Testis (tissue), 2 donors: ENCODE measurements around the gene HMCN1.

ENCODE experiments used
- POLR2A ChIP-seq: fragments of 450-650 bp; IDR thresholded peaks from one replicate; pipeline ENCODE4 v1.6.1; 2017; ENCODE audit warnings: antibody characterized with exemption, mild to moderate bottlenecking, moderate library complexity
- TF ChIP-seq, protein P1 (sequence below), 3 experiments: fragments of 450-650 bp in 2 of 3; fragments of 200-600 bp in 1 of 3; sonication (generic) in 1 of 3; IDR thresholded peaks; one replicate each; pipeline ENCODE4 v1.5.1; 2016 to 2019; ENCODE audit warnings: antibody characterized with exemption in 3 of 3, mild to moderate bottlenecking in 2 of 3, moderate library complexity in 1 of 3

DNA sequence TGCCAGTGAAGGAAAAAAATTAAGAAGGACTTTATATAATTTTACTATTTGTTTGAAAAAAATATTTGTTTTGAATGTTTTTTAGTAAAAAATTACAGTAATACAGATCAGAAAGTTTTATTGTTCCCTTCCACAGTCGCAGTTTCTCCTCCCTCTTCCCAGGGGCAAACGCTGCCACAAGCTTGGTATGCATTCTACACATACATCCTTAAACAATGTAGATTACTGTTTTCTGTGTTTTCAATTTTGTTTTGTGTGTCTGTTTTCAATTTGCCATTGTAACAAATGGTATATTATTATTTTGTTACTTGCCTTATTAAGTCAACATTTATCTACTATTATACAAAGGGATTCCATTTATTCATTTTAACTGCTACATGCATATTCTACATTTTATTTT is 257.1 kb downstream of the HMCN1 start:
- TF ChIP-seq, protein P1, sequence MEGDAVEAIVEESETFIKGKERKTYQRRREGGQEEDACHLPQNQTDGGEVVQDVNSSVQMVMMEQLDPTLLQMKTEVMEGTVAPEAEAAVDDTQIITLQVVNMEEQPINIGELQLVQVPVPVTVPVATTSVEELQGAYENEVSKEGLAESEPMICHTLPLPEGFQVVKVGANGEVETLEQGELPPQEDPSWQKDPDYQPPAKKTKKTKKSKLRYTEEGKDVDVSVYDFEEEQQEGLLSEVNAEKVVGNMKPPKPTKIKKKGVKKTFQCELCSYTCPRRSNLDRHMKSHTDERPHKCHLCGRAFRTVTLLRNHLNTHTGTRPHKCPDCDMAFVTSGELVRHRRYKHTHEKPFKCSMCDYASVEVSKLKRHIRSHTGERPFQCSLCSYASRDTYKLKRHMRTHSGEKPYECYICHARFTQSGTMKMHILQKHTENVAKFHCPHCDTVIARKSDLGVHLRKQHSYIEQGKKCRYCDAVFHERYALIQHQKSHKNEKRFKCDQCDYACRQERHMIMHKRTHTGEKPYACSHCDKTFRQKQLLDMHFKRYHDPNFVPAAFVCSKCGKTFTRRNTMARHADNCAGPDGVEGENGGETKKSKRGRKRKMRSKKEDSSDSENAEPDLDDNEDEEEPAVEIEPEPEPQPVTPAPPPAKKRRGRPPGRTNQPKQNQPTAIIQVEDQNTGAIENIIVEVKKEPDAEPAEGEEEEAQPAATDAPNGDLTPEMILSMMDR (IDR thresholded peaks at IDR 0.05) = no peak
- no peak for TF ChIP-seq POLR2A
